ENCODE data around the gene ACOT8. TPM values are rescaled to one million over a fixed set of nuclear protein-coding genes. Genes with fewer than 3 reads are reported as not detected.
"Not testable (repeated sequence)": the region's sequence is repeated elsewhere in the genome, so short reads cannot be mapped to it uniquely, and the experiment has no call there.

The ACOT8 gene
- total RNA-seq, 4 donors from 2014 or later = 84.6 to 108 (median 99.7) TPM

GRCh38 chr20:45832619-45833018 lies 24.6 kb downstream of the ACOT8 start:
- no peaks in the 10 kb centered on the region for H3K27me3 ChIP-seq
- TF ChIP-seq CTCF (IDR thresholded peaks at IDR 0.05) (no peak), POLR2AphosphoS5 (IDR thresholded peaks at IDR 0.05) (no peak), POLR2A (IDR thresholded peaks at IDR 0.05) (no peak), EP300 (IDR thresholded peaks at IDR 0.05; ENCODE audit: low read depth) (no peak)
- in situ Hi-C loops (cut with MboI; ENCODE audit: low pct_ligation_motif_present in 1 of 4, low pct_unique_long_range_greater_than_20kb in 1 of 4, low sequenced_read_pairs in 3 of 4) = no loop called here
- peak overlapping the region in 1 of 4 donors; percentile 55 for H3K4me3 ChIP-seq
- H3K4me1 ChIP-seq = peaks cover 19 to 40% (median 28%) of the 10 kb centered on the region in 4 donors
- peak overlapping the region; percentile 91 to 98 (median 93) for H3K27ac ChIP-seq
- no peaks in the 10 kb centered on the region for H3K9me3 ChIP-seq
- no peaks in the 10 kb centered on the region for H3K36me3 ChIP-seq
- intact Hi-C loops (cut with DNase I; ENCODE audit: low total_unique reads) = no loop called here
- 90% methylated on average over 4 of the region's 4 CpGs for WGBS, 2 donors (ENCODE audit: low coverage in 1 of 2)
- DNase-seq = no peak

GRCh38 chr20:45829673-45830106 lies 27.5 kb downstream of the ACOT8 start:
- intact Hi-C loops (cut with DNase I; ENCODE audit: low total_unique reads); DNase-seq; H3K9me3 ChIP-seq; H3K4me3 ChIP-seq; H3K36me3 ChIP-seq; H3K27me3 ChIP-seq; H3K27ac ChIP-seq: not testable (repeated sequence)
- WGBS, 2 donors (ENCODE audit: low coverage in 1 of 2) = 65 to 82% methylated on average over 3 to 4 of the region's 4 CpGs
- H3K4me1 ChIP-seq = peaks cover 8 to 29% (median 18%) of the 10 kb centered on the region in 4 donors
- in situ Hi-C loops (cut with MboI; ENCODE audit: low pct_ligation_motif_present in 1 of 4, low pct_unique_long_range_greater_than_20kb in 1 of 4, low sequenced_read_pairs in 3 of 4) = loop anchor here in 1 of 4 donors (10.0 kb wide), 1 partner anchor 115 kb away; no protein-coding TSS in a partner anchor

GRCh38 chr20:45828589-45828988 lies 28.6 kb downstream of the ACOT8 start:
- intact Hi-C loops (cut with DNase I; ENCODE audit: low total_unique reads) (no loop called here), in situ Hi-C loops (cut with MboI; ENCODE audit: low pct_ligation_motif_present in 1 of 4, low pct_unique_long_range_greater_than_20kb in 1 of 4, low sequenced_read_pairs in 3 of 4) (loop anchor here in 1 of 4 donors (10.0 kb wide), 1 partner anchor 116 kb away; no protein-coding TSS in a partner anchor)
- WGBS, 2 donors (ENCODE audit: low coverage in 1 of 2) = 59% methylated on average over 2 of the region's 2 CpGs; no CpG with 5 or more reads in 1 of the 2 donors
- Histone ChIP-seq H3K27me3 (peaks cover 6% of the 10 kb centered on the region), H3K36me3 (no peaks in the 10 kb centered on the region), H3K27ac (peak overlapping the region in 1 of 4 donors; percentile 9), H3K4me1 (peaks cover 10 to 31% (median 19%) of the 10 kb centered on the region in 4 donors), H3K9me3 (no peaks in the 10 kb centered on the region), H3K4me3 (no peak overlapping the region)
- no peak for TF ChIP-seq POLR2AphosphoS5 (IDR thresholded peaks at IDR 0.05)
- TF ChIP-seq EP300 (IDR thresholded peaks at IDR 0.05; ENCODE audit: low read depth) = no peak
- TF ChIP-seq POLR2A (IDR thresholded peaks at IDR 0.05) = no peak
- no peak for TF ChIP-seq CTCF (IDR thresholded peaks at IDR 0.05)
- no peak for DNase-seq

GRCh38 chr20:45827712-45828111 lies 29.5 kb downstream of the ACOT8 start:
- Histone ChIP-seq H3K36me3 (no peaks in the 10 kb centered on the region), H3K27ac (no peak overlapping the region), H3K4me3 (no peak overlapping the region), H3K4me1 (peaks cover 6 to 33% (median 20%) of the 10 kb centered on the region in 4 donors), H3K9me3 (no peaks in the 10 kb centered on the region), H3K27me3 (peaks cover 13% of the 10 kb centered on the region)
- no peak for DNase-seq
- no peak for TF ChIP-seq EP300 (IDR thresholded peaks at IDR 0.05; ENCODE audit: low read depth)
- no peak for TF ChIP-seq CTCF (IDR thresholded peaks at IDR 0.05)
- TF ChIP-seq POLR2A (IDR thresholded peaks at IDR 0.05) = no peak
- no peak for TF ChIP-seq POLR2AphosphoS5 (IDR thresholded peaks at IDR 0.05)
- intact Hi-C loops (cut with DNase I; ENCODE audit: low total_unique reads) (no loop called here), in situ Hi-C loops (cut with MboI; ENCODE audit: low pct_ligation_motif_present in 1 of 4, low pct_unique_long_range_greater_than_20kb in 1 of 4, low sequenced_read_pairs in 3 of 4) (loop anchor here in 1 of 4 donors (10.0 kb wide), 1 partner anchor 117 kb away; no protein-coding TSS in a partner anchor)
- WGBS, 2 donors (ENCODE audit: low coverage in 1 of 2) = 75 to 92% methylated on average over 2 to 6 of the region's 6 CpGs
